Astrocyte (in vitro differentiated cells and primary cell): Measurements from ENCODE around the gene GAPT. TPM values are rescaled to one million over a fixed set of nuclear protein-coding genes. Genes with fewer than 3 reads are reported as not detected.

Experiments used
- DNase-seq: peaks from one replicate; pipeline ENCODE4 v3.0.0-alpha.2; 2010; ENCODE audit warnings: low read depth
- FAIRE-seq: peaks from 2 replicates; lab custom pipeline; 2011; peaks lifted over from hg19 to GRCh38; lab: Jason Lieb, UNC
- H2AFZ ChIP-seq: 2 replicates; pipeline ENCODE4 v1.6.0; 2012; ENCODE audit warnings: low read depth, low read length, inconsistent platforms
- H3K27ac ChIP-seq: 2 replicates; pipeline ENCODE4 v1.5.1; 2011; ENCODE audit warnings: low read depth, low read length, inconsistent platforms
- H3K27me3 ChIP-seq: 2 replicates; pipeline ENCODE4 v1.6.0; 2011; ENCODE audit warnings: low read length, inconsistent platforms; ENCODE audit not compliant: insufficient read depth
- H3K36me3 ChIP-seq: 2 replicates; pipeline ENCODE4 v1.5.1; 2011; ENCODE audit warnings: low read length, inconsistent platforms; ENCODE audit not compliant: insufficient read depth
- H3K4me1 ChIP-seq: 2 replicates; pipeline ENCODE4 v1.5.1; 2011; ENCODE audit warnings: low read length, inconsistent platforms; ENCODE audit not compliant: insufficient read depth
- H3K4me2 ChIP-seq: 2 replicates; pipeline ENCODE4 v1.6.0; 2012; ENCODE audit warnings: low read length, inconsistent platforms
- H3K4me3 ChIP-seq: 2 replicates; pipeline ENCODE4 v1.5.1; 2011; ENCODE audit warnings: low read depth, mild to moderate bottlenecking, low read length, inconsistent platforms; ENCODE audit not compliant: insufficient read depth
- H3K79me2 ChIP-seq: 2 replicates; pipeline ENCODE4 v1.6.0; 2012; ENCODE audit warnings: mild to moderate bottlenecking, low read length, inconsistent platforms; ENCODE audit not compliant: insufficient read depth
- H3K9ac ChIP-seq: 2 replicates; pipeline ENCODE4 v1.6.0; 2012; ENCODE audit warnings: mild to moderate bottlenecking, low read length, inconsistent platforms
- H3K9me3 ChIP-seq: 2 replicates; pipeline ENCODE4 v1.5.1; 2012; ENCODE audit warnings: low read depth, mild to moderate bottlenecking, low read length, inconsistent platforms; ENCODE audit not compliant: insufficient read depth
- H4K20me1 ChIP-seq: 2 replicates; pipeline ENCODE4 v1.6.0; 2012; ENCODE audit warnings: low read length, inconsistent platforms; ENCODE audit not compliant: insufficient read depth
- H3K27ac Mint-ChIP-seq: one replicate; pipeline ENCODE4 v1.8.0; 2021; ENCODE audit warnings: mild to moderate bottlenecking, mixed read lengths; ENCODE audit not compliant: unreplicated experiment
- H3K27me3 Mint-ChIP-seq: one replicate; pipeline ENCODE4 v1.8.0; 2021; ENCODE audit warnings: low read depth, mixed read lengths; ENCODE audit not compliant: unreplicated experiment
- H3K36me3 Mint-ChIP-seq: one replicate; pipeline ENCODE4 v1.8.0; 2021; ENCODE audit warnings: low read depth, mixed read lengths; ENCODE audit not compliant: unreplicated experiment
- H3K4me1 Mint-ChIP-seq: one replicate; pipeline ENCODE4 v1.8.0; 2021; ENCODE audit warnings: low read depth, mixed read lengths; ENCODE audit not compliant: unreplicated experiment
- H3K4me3 Mint-ChIP-seq: one replicate; pipeline ENCODE4 v1.8.0; 2021; ENCODE audit warnings: mild to moderate bottlenecking, moderate library complexity, mixed read lengths; ENCODE audit not compliant: unreplicated experiment
- H3K9me3 Mint-ChIP-seq: one replicate; pipeline ENCODE4 v1.8.0; 2021; ENCODE audit warnings: mild to moderate bottlenecking, mixed read lengths; ENCODE audit not compliant: unreplicated experiment
- CTCF ChIP-seq: IDR thresholded peaks from 2 replicates; pipeline ENCODE4 v1.5.1; 2011; ENCODE audit warnings: low read depth, mild to moderate bottlenecking, inconsistent platforms, low read length, moderate library complexity; ENCODE audit not compliant: insufficient read depth
- EZH2 ChIP-seq: IDR thresholded peaks from 2 replicates; pipeline ENCODE4 v1.6.1; 2012; ENCODE audit warnings: mild to moderate bottlenecking, low read length, inconsistent platforms; ENCODE audit not compliant: insufficient read depth
- total RNA-seq: library from RNA; stranded (reverse); gene quantifications from 2 replicates; pipeline ENCODE4 v1.2.1, GENCODE V29; 2021

The GAPT gene
- total RNA-seq, 1 donor from 2014 or later: not detected

GRCh38 chr5:58499231-58499630, 8.0 kb downstream of the GAPT start:
- no peak for TF ChIP-seq EZH2
- no peak for TF ChIP-seq CTCF
- Histone ChIP-seq H3K27me3 (no peaks in the 10 kb centered on the region), H3K4me2 (no peak overlapping the region), H3K9ac (no peak overlapping the region), H3K36me3 (no peaks in the 10 kb centered on the region), H3K9me3 (no peaks in the 10 kb centered on the region), H3K4me3 (no peak overlapping the region), H3K4me1 (no peaks in the 10 kb centered on the region), H2AFZ (no peak overlapping the region), H3K79me2 (no peaks in the 10 kb centered on the region), H4K20me1 (no peaks in the 10 kb centered on the region), H3K27ac (no peak overlapping the region)
- no peaks in the 10 kb centered on the region for H3K9me3 Mint-ChIP-seq
- H3K4me1 Mint-ChIP-seq: peaks cover 1% of the 10 kb centered on the region
- H3K4me3 Mint-ChIP-seq: no peak overlapping the region
- no peaks in the 10 kb centered on the region for H3K27me3 Mint-ChIP-seq
- no peak overlapping the region for H3K27ac Mint-ChIP-seq
- no peak for FAIRE-seq
- no peak for DNase-seq
- H3K36me3 Mint-ChIP-seq: no peaks in the 10 kb centered on the region

DNA sequence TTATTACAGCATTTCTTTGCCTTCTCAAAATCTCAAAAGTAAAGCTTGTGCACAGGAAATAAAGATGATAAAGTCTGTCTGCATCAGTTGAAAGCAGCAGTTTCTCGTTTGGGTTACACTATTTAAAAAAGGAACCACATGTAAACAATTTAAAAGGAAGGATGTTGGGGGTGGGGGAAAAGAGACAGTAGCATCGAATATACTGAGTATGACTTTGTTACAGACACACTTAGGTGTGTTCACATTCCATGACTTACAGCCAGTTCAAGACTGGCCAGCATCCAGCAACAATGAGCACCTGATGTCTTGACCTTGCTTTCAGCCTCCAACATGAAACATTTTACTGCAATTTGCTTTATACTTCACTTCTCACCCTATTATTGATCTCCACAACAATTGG, 8.7 kb downstream of the GAPT start:
- no peak for DNase-seq
- Mint-ChIP-seq H3K27ac (no peak overlapping the region), H3K4me1 (peaks cover 5% of the 10 kb centered on the region), H3K36me3 (no peaks in the 10 kb centered on the region), H3K4me3 (no peak overlapping the region), H3K27me3 (no peaks in the 10 kb centered on the region), H3K9me3 (no peaks in the 10 kb centered on the region)
- Histone ChIP-seq H3K27me3 (no peaks in the 10 kb centered on the region), H3K4me3 (no peak overlapping the region), H3K9ac (no peak overlapping the region), H3K9me3 (no peaks in the 10 kb centered on the region), H4K20me1 (no peaks in the 10 kb centered on the region), H3K79me2 (no peaks in the 10 kb centered on the region), H3K36me3 (no peaks in the 10 kb centered on the region), H3K4me2 (no peak overlapping the region), H3K4me1 (no peaks in the 10 kb centered on the region), H3K27ac (no peak overlapping the region), H2AFZ (no peak overlapping the region)
- TF ChIP-seq EZH2 (no peak), CTCF (no peak)
- no peak for FAIRE-seq

DNA sequence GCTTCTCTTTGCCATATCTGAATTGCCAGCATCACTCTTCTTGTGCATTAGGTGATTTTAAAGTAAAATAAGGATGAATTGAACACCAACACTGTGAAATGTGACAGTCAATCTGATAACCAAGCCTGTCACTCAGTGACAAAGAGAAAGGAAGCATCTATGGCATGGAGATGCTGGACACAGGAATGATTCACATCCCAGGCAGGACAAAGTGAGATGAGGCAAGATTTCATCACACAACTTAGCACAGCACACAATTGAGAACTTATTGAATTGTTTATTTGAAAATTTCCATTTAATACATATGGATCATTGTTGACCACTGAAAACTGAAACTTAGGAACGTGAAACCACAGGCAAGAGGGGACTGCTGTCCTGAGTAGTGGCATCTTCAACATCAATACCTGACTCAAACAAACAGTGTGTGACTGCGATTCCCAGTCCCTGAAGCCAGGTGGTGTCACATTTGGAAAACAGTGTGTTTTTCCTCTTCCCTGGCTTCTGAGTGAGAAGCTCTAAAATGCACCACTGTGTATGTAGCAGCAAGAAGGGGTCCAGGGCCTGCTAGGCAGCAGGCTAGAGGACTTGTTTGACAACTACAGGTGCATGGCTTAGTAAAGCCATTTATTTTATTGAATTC, 10.7 kb downstream of the GAPT start:
- no peak overlapping the region for H3K27ac ChIP-seq
- H3K36me3 ChIP-seq: no peaks in the 10 kb centered on the region
- H3K4me1 Mint-ChIP-seq: peaks cover 5% of the 10 kb centered on the region
- TF ChIP-seq EZH2 (no peak), CTCF (no peak)
- H3K9ac ChIP-seq: no peak overlapping the region
- no peak overlapping the region for H3K4me3 ChIP-seq
- H3K27ac Mint-ChIP-seq: peak overlapping the region; percentile 79
- H3K4me1 ChIP-seq: no peaks in the 10 kb centered on the region
- no peak for FAIRE-seq
- H2AFZ ChIP-seq: no peak overlapping the region
- no peaks in the 10 kb centered on the region for H3K9me3 ChIP-seq
- H3K4me3 Mint-ChIP-seq: no peak overlapping the region
- H3K36me3 Mint-ChIP-seq: no peaks in the 10 kb centered on the region
- no peak overlapping the region for H3K4me2 ChIP-seq
- no peak for DNase-seq
- H3K27me3 ChIP-seq: no peaks in the 10 kb centered on the region
- no peaks in the 10 kb centered on the region for H4K20me1 ChIP-seq
- no peaks in the 10 kb centered on the region for H3K9me3 Mint-ChIP-seq
- no peaks in the 10 kb centered on the region for H3K79me2 ChIP-seq
- no peaks in the 10 kb centered on the region for H3K27me3 Mint-ChIP-seq
